Fibroblast of lung (primary cell): ENCODE results near the gene RBL1.

Source experiments
- EZH2 ChIP-seq: IDR thresholded peaks from 2 replicates; pipeline ENCODE4 v1.5.1; 2012; ENCODE audit warnings: low read length, control low read depth, mild to moderate bottlenecking; ENCODE audit errors: missing control alignments
- TF ChIP-seq, protein P1 (sequence below), 2 donors: IDR thresholded peaks in 1 of 2; conservative IDR thresholded peaks in 1 of 2; 1 replicate in 1 of 2; 2 replicates in 1 of 2; pipeline ENCODE4 v1.5.1; 2011 to 2012; ENCODE audit warnings: low read length in 2 of 2, control low read depth in 1 of 2, inconsistent platforms in 1 of 2, low read depth in 1 of 2, mild to moderate bottlenecking in 1 of 2

GRCh38 chr20:36951198-36951978 lies 144.4 kb downstream of the RBL1 start, which contains the start of gene SAMHD1:
- TF ChIP-seq EZH2: no peak
- TF ChIP-seq, protein P1, sequence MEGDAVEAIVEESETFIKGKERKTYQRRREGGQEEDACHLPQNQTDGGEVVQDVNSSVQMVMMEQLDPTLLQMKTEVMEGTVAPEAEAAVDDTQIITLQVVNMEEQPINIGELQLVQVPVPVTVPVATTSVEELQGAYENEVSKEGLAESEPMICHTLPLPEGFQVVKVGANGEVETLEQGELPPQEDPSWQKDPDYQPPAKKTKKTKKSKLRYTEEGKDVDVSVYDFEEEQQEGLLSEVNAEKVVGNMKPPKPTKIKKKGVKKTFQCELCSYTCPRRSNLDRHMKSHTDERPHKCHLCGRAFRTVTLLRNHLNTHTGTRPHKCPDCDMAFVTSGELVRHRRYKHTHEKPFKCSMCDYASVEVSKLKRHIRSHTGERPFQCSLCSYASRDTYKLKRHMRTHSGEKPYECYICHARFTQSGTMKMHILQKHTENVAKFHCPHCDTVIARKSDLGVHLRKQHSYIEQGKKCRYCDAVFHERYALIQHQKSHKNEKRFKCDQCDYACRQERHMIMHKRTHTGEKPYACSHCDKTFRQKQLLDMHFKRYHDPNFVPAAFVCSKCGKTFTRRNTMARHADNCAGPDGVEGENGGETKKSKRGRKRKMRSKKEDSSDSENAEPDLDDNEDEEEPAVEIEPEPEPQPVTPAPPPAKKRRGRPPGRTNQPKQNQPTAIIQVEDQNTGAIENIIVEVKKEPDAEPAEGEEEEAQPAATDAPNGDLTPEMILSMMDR (conservative IDR thresholded peaks at IDR 0.05 in 1 of 2, IDR thresholded peaks at IDR 0.05 in 1 of 2; ENCODE audit: low read depth in 1 of 2, low read length in 2 of 2): peak in 1 of 2 donors; percentile 11
